ENCODE measurements around the gene SYT14.
"Not testable (repeated sequence)": the region's sequence is repeated elsewhere in the genome, so short reads cannot be mapped to it uniquely, and the experiment has no call there.

DNA sequence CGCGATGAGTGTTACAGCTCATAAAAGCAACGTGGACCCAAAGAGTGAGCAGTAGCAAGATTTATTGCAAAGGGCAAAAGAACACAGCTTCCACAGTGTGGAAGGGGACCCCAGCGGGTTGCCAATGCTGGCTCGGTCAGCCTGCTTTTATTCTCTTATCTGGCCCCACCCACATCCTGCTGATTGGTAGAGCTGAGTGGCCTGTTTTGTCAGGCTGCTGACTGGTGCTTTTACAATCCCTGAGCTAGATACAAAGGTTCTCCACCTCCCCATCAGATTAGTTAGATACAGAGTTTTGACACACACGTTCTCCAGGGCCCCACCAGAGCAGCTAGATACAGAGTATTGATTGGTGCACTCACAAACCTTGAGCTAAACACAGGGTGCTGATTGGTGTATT, 39.7 kb upstream of the SYT14 start:
- TF ChIP-seq, protein P1, sequence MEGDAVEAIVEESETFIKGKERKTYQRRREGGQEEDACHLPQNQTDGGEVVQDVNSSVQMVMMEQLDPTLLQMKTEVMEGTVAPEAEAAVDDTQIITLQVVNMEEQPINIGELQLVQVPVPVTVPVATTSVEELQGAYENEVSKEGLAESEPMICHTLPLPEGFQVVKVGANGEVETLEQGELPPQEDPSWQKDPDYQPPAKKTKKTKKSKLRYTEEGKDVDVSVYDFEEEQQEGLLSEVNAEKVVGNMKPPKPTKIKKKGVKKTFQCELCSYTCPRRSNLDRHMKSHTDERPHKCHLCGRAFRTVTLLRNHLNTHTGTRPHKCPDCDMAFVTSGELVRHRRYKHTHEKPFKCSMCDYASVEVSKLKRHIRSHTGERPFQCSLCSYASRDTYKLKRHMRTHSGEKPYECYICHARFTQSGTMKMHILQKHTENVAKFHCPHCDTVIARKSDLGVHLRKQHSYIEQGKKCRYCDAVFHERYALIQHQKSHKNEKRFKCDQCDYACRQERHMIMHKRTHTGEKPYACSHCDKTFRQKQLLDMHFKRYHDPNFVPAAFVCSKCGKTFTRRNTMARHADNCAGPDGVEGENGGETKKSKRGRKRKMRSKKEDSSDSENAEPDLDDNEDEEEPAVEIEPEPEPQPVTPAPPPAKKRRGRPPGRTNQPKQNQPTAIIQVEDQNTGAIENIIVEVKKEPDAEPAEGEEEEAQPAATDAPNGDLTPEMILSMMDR (IDR thresholded peaks at IDR 0.05; ENCODE audit: low read depth, low read length), result not testable (repeated sequence)
- not testable (repeated sequence) for TF ChIP-seq EZH2phosphoT487 (IDR thresholded peaks at IDR 0.05; ENCODE audit: low read depth)
